EL (cell line): Measurements from ENCODE around the gene NPIPB5.
"Not testable (repeated sequence)": the region's sequence is repeated elsewhere in the genome, so short reads cannot be mapped to it uniquely, and the experiment has no call there.

Source experiments
- DNase-seq: peaks from one replicate; pipeline ENCODE4 v3.0.0-alpha.2; 2016

NPIPB5 gene

GRCh38 chr16:22510591-22510990, at the start of gene NPIPB5:
NPIPB5 (plus strand) TSS chr16:22510891; CDS start chr16:22513802, 2,911 bp downstream.
- not testable (repeated sequence) for DNase-seq

GRCh38 chr16:22468846-22469245, 41.8 kb upstream of the NPIPB5 start:
- DNase-seq, result not testable (repeated sequence)

- DNase-seq, result not testable (repeated sequence)
These were observed 27.3 kb downstream of the NPIPB5 start for GRCh38 chr16:22537996-22538395.

GRCh38 chr16:22544809-22545208, 34.1 kb downstream of the NPIPB5 start:
- not testable (repeated sequence) for DNase-seq

GRCh38 chr16:22546630-22547029, 35.9 kb downstream of the NPIPB5 start:
- not testable (repeated sequence) for DNase-seq

- not testable (repeated sequence) for DNase-seq
These were observed 36.6 kb downstream of the NPIPB5 start for GRCh38 chr16:22547170-22547765.

- not testable (repeated sequence) for DNase-seq
These were observed 39.2 kb downstream of the NPIPB5 start for GRCh38 chr16:22549853-22550252.

GRCh38 chr16:22551143-22551542, 40.5 kb downstream of the NPIPB5 start:
- DNase-seq, result not testable (repeated sequence)

- DNase-seq, result not testable (repeated sequence)
These were observed 41.0 kb downstream of the NPIPB5 start for GRCh38 chr16:22551651-22552050.

GRCh38 chr16:22556759-22557158, 46.1 kb downstream of the NPIPB5 start:
- not testable (repeated sequence) for DNase-seq
